Lower leg skin (tissue), 4 donors: Measurements from ENCODE around the gene SYNGR3. TPM values are rescaled to one million over a fixed set of nuclear protein-coding genes. Genes with fewer than 3 reads are reported as not detected.

Experiments used
- DNase-seq, 2 donors: peaks; one replicate each; pipeline ENCODE4 v3.0.0-alpha.2; 2019; ENCODE audit warnings: low spot score in 2 of 2
- H3K4me3 ChIP-seq: fragments of 200-600 bp; sonication (generic); 2 replicates; pipeline ENCODE4 v1.5.1; 2017; ENCODE audit warnings: mild to moderate bottlenecking, low read depth; ENCODE audit not compliant: poor library complexity, severe bottlenecking
- CTCF ChIP-seq, 3 donors: fragments of 450-650 bp; IDR thresholded peaks; one replicate each; pipeline ENCODE4 v1.5.1; 2016; ENCODE audit warnings: antibody characterized with exemption in 3 of 3, mild to moderate bottlenecking in 3 of 3, moderate library complexity in 2 of 3
- POLR2A ChIP-seq, 2 donors: fragments of 450-650 bp; IDR thresholded peaks; one replicate each; pipeline ENCODE4 v1.6.1; 2016 to 2017; ENCODE audit warnings: antibody characterized with exemption in 2 of 2, mild to moderate bottlenecking in 1 of 2, moderate library complexity in 1 of 2
- whole genome bisulfite sequencing, 2 donors: methylation state at CpG; one replicate each; pipeline ENCODE4 v1.1.5; 2018; 5-methylcytosine and 5-hydroxymethylcytosine counted together
- intact Hi-C: fragments of 100-400 bp; cut with DNase I; formaldehyde crosslinking; loops from one replicate; pipeline ENCODE4 v1.15.0; 2023; ENCODE audit warnings: low total_unique reads
- total RNA-seq, 4 donors: library from RNA; depleted of rRNA; stranded (reverse); fragments of >200 nt; gene quantifications; one replicate each; pipeline ENCODE4 v1.1.0, GENCODE V29; 2016

SYNGR3 gene
- total RNA-seq, 4 donors from 2014 or later, result 0.72 to 1.1 (median 0.78) TPM; not detected in 1

GRCh38 chr16:1983544-1984346 lies 6.0 kb upstream of the SYNGR3 start, which contains the start of gene GFER:
TSS of gene GFER (plus strand) at chr16:1984193. CDS start at chr16:1984219, 26 bp downstream.
- no peak for TF ChIP-seq POLR2A (IDR thresholded peaks at IDR 0.05)
- no peak for TF ChIP-seq CTCF (IDR thresholded peaks at IDR 0.05)
- intact Hi-C loops, result no loop called here
- 0 to 1% methylated on average over 44 to 53 of the region's 109 CpGs for WGBS, 2 donors
- peak; percentile 77 to 96 for DNase-seq
- H3K4me3 ChIP-seq, result peak within 1 kb of the TSS; percentile 57

GRCh38 chr16:1984347-1985225 lies 5.2 kb upstream of the SYNGR3 start:
- intact Hi-C loops, result no loop called here
- H3K4me3 ChIP-seq, result peak overlapping the region; percentile 57
- TF ChIP-seq CTCF (IDR thresholded peaks at IDR 0.05) (no peak), POLR2A (IDR thresholded peaks at IDR 0.05) (no peak)
- WGBS, 2 donors, result 13 to 16% methylated on average over 24 to 37 of the region's 58 CpGs
- no peak for DNase-seq

- DNase-seq, result no peak
- no peak for TF ChIP-seq CTCF (IDR thresholded peaks at IDR 0.05)
- TF ChIP-seq POLR2A (IDR thresholded peaks at IDR 0.05), result no peak
- intact Hi-C loops, result no loop called here
- H3K4me3 ChIP-seq, result no peak overlapping the region
- WGBS, 2 donors, result 62 to 75% methylated on average over 10 to 13 of the region's 14 CpGs
Observed at GRCh38 chr16:1985466-1986150, 4.2 kb upstream of the SYNGR3 start.

GRCh38 chr16:1987198-1987597 lies 2.6 kb upstream of the SYNGR3 start:
- intact Hi-C loops, result no loop called here
- H3K4me3 ChIP-seq, result no peak overlapping the region
- TF ChIP-seq CTCF (IDR thresholded peaks at IDR 0.05) (no peak), POLR2A (IDR thresholded peaks at IDR 0.05) (no peak)
- WGBS, 2 donors, result 89 to 93% methylated on average over 10 of the region's 10 CpGs
- DNase-seq, result no peak

- H3K4me3 ChIP-seq, result no peak overlapping the region
- intact Hi-C loops, result no loop called here
- 0 to 2% methylated on average over 4 to 10 of the region's 25 CpGs for WGBS, 2 donors
- no peak for TF ChIP-seq POLR2A (IDR thresholded peaks at IDR 0.05)
- TF ChIP-seq CTCF (IDR thresholded peaks at IDR 0.05), result no peak
- no peak for DNase-seq
Observed at GRCh38 chr16:1990101-1990350, 256 bp downstream of the SYNGR3 start.
